HepG2 (cell line): ENCODE measurements around the gene FBLN5. TPM values are rescaled to one million over a fixed set of nuclear protein-coding genes. Genes with fewer than 3 reads are reported as not detected.
A peak's percentile ranks its signal among the peaks of the same experiment; 100 is the strongest.

ENCODE experiments used
- AKAP8 ChIP-seq: sonication (generic); formaldehyde crosslinking; IDR thresholded peaks from 2 replicates; pipeline ENCODE4 v1.5.1; 2020; ENCODE audit warnings: mild to moderate bottlenecking, missing genetic modification reagents
- ATAD3A ChIP-seq: sonication (generic); formaldehyde crosslinking; IDR thresholded peaks from 2 replicates; pipeline ENCODE4 v1.4.0; 2020; ENCODE audit warnings: missing genetic modification reagents
- CBX1 ChIP-seq: IDR thresholded peaks from one replicate; pipeline ENCODE4 v1.6.1; 2016; ENCODE audit warnings: antibody characterized with exemption, low read depth
- JDP2 ChIP-seq: sonication (generic); formaldehyde crosslinking; IDR thresholded peaks from 2 replicates; pipeline ENCODE4 v1.8.1; 2022; ENCODE audit warnings: missing genetic modification reagents, borderline replicate concordance
- KAT8 ChIP-seq: IDR thresholded peaks from 2 replicates; pipeline ENCODE4 v1.6.1; 2016; ENCODE audit warnings: missing genetic modification reagents, missing compliant biosample characterization
- MAF1 ChIP-seq: sonication (generic); formaldehyde crosslinking; IDR thresholded peaks from 2 replicates; pipeline ENCODE4 v1.5.0; 2020; ENCODE audit warnings: missing genetic modification reagents, borderline replicate concordance
- MLLT10 ChIP-seq: sonication (generic); formaldehyde crosslinking; IDR thresholded peaks from 2 replicates; pipeline ENCODE4 v1.4.0; 2020; ENCODE audit warnings: missing genetic modification reagents
- NR2C2 ChIP-seq: sonication (generic); formaldehyde crosslinking; IDR thresholded peaks from 2 replicates; pipeline ENCODE4 v1.4.0; 2020; ENCODE audit warnings: missing genetic modification reagents, mild to moderate bottlenecking, moderate library complexity, borderline replicate concordance
- SP140L ChIP-seq: sonication (generic); formaldehyde crosslinking; IDR thresholded peaks from 2 replicates; pipeline ENCODE4 v1.4.0; 2020; ENCODE audit warnings: missing genetic modification reagents, borderline replicate concordance
- TCF12 ChIP-seq, 2 experiments: fragments of 450-650 bp in 1 of 2; sonication (generic) in 1 of 2; formaldehyde crosslinking in 1 of 2; IDR thresholded peaks; 2 replicates each; pipeline versions ENCODE4 v1.6.1 to v1.8.0; 2017 to 2022; ENCODE audit warnings: antibody characterized with exemption in 1 of 2, mild to moderate bottlenecking in 1 of 2, missing genetic modification reagents in 1 of 2, moderate library complexity in 1 of 2
- TEAD2 ChIP-seq: sonication (generic); formaldehyde crosslinking; IDR thresholded peaks from 2 replicates; pipeline ENCODE4 v1.9.0; 2021; ENCODE audit warnings: missing genetic modification reagents
- ZFP1 ChIP-seq: IDR thresholded peaks from 2 replicates; pipeline ENCODE4 v1.6.1; 2016
- ZNF17 ChIP-seq: sonication (generic); formaldehyde crosslinking; IDR thresholded peaks from 2 replicates; pipeline ENCODE4 v1.5.0; 2020; ENCODE audit warnings: mild to moderate bottlenecking, missing genetic modification reagents
- ZNF232 ChIP-seq: sonication (generic); formaldehyde crosslinking; IDR thresholded peaks from 2 replicates; pipeline ENCODE4 v1.4.0; 2020; ENCODE audit warnings: missing genetic modification reagents, borderline replicate concordance
- ZNF431 ChIP-seq: sonication (generic); formaldehyde crosslinking; IDR thresholded peaks from 2 replicates; pipeline ENCODE4 v1.9.0; 2022; ENCODE audit warnings: missing genetic modification reagents, low read depth, mild to moderate bottlenecking, borderline replicate concordance
- ZNF496 ChIP-seq: sonication (generic); formaldehyde crosslinking; IDR thresholded peaks from 2 replicates; pipeline ENCODE4 v1.8.1; 2023; ENCODE audit warnings: mild to moderate bottlenecking, moderate library complexity, missing genetic modification reagents; ENCODE audit not compliant: insufficient replicate concordance
- ZNF629 ChIP-seq: sonication (generic); formaldehyde crosslinking; conservative IDR thresholded peaks from 2 replicates; pipeline ENCODE4 v1.5.0; 2020; ENCODE audit warnings: missing genetic modification reagents
- polyA plus RNA-seq, 8 experiments: library from polyadenylated mRNA; depleted of rRNA in 3 of 8; stranded (reverse) in 7 of 8; unstranded in 1 of 8; fragments of >200 nt; fragmentation: Illumina TruSeq in 4 of 8; extraction: Trizol in 4 of 8; gene quantifications; 2 replicates each; pipeline versions ENCODE4 v1.2.1 to v1.2.3, GENCODE V29; 2011 to 2016; ENCODE audit warnings: low read depth in 4 of 8, missing spikeins in 1 of 8, mixed read lengths in 1 of 8; ENCODE audit not compliant: insufficient read depth in 1 of 8
- total RNA-seq, 5 experiments: library from RNA; depleted of rRNA; stranded (reverse); fragments of >200 nt; fragmentation: Illumina TruSeq; extraction: Trizol; gene quantifications; 2 replicates each; pipeline ENCODE4 v1.2.3, GENCODE V29; 2016; ENCODE audit warnings: low read depth in 1 of 5
- TF ChIP-seq, protein P1 (sequence below): IDR thresholded peaks from 2 replicates; pipeline ENCODE4 v1.6.1; 2016; ENCODE audit warnings: low read depth, missing genetic modification reagents, missing compliant biosample characterization
- TF ChIP-seq, protein P2 (sequence below): sonication (generic); formaldehyde crosslinking; IDR thresholded peaks from 2 replicates; pipeline ENCODE4 v1.8.0; 2022; ENCODE audit warnings: low read depth, missing genetic modification reagents
- TF ChIP-seq, protein P3 (sequence below): fragments of 450-650 bp; IDR thresholded peaks from 2 replicates; pipeline ENCODE4 v1.6.1; 2016
- TF ChIP-seq, protein P4 (sequence below): sonication (generic); formaldehyde crosslinking; IDR thresholded peaks from 2 replicates; pipeline ENCODE4 v1.5.0; 2020; ENCODE audit warnings: missing genetic modification reagents

Gene FBLN5
- total and polyA plus RNA-seq, 2 of the 13 experiments (the other 11 are each of a cell fraction or from before 2014, with no cell fraction given) = 0.38 to 0.77 TPM

DNA sequence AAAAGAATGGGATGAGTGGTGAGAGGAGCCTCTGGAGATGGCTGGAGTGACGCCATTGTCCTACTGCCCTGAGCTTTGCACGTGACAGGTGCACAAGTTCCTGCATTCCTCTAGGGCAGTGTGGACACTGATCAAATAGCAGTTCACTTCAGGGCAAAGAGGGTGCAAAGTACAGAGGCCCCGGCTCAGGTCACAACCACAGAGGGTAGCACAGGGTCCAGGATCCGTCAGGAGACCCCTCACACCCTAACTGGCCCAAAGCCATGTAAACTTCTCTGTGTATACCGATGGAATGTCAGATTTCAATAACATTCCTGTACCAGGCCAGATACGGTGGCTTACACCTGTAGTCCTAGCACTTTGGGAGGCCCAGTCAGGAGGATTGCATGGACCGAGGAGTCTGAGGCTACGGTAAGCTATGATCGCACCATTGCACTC is 10.4 kb upstream of the FBLN5 start (continued):
- TF ChIP-seq, protein P1, sequence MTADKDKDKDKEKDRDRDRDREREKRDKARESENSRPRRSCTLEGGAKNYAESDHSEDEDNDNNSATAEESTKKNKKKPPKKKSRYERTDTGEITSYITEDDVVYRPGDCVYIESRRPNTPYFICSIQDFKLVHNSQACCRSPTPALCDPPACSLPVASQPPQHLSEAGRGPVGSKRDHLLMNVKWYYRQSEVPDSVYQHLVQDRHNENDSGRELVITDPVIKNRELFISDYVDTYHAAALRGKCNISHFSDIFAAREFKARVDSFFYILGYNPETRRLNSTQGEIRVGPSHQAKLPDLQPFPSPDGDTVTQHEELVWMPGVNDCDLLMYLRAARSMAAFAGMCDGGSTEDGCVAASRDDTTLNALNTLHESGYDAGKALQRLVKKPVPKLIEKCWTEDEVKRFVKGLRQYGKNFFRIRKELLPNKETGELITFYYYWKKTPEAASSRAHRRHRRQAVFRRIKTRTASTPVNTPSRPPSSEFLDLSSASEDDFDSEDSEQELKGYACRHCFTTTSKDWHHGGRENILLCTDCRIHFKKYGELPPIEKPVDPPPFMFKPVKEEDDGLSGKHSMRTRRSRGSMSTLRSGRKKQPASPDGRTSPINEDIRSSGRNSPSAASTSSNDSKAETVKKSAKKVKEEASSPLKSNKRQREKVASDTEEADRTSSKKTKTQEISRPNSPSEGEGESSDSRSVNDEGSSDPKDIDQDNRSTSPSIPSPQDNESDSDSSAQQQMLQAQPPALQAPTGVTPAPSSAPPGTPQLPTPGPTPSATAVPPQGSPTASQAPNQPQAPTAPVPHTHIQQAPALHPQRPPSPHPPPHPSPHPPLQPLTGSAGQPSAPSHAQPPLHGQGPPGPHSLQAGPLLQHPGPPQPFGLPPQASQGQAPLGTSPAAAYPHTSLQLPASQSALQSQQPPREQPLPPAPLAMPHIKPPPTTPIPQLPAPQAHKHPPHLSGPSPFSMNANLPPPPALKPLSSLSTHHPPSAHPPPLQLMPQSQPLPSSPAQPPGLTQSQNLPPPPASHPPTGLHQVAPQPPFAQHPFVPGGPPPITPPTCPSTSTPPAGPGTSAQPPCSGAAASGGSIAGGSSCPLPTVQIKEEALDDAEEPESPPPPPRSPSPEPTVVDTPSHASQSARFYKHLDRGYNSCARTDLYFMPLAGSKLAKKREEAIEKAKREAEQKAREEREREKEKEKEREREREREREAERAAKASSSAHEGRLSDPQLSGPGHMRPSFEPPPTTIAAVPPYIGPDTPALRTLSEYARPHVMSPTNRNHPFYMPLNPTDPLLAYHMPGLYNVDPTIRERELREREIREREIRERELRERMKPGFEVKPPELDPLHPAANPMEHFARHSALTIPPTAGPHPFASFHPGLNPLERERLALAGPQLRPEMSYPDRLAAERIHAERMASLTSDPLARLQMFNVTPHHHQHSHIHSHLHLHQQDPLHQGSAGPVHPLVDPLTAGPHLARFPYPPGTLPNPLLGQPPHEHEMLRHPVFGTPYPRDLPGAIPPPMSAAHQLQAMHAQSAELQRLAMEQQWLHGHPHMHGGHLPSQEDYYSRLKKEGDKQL (CRISPR knock-in tag) = 0 out of 2 replicates have a peak, but pooled peaks have one; percentile 36
- TF ChIP-seq JDP2 (CRISPR knock-in tag) (no peak), ATAD3A (CRISPR knock-in tag) (no peak), SP140L (CRISPR knock-in tag) (no peak), ZNF17 (CRISPR knock-in tag) (no peak), TEAD2 (CRISPR knock-in tag) (no peak), ZNF629 (CRISPR knock-in tag) (0 out of 2 replicates have a peak, but pooled peaks have one; percentile 14), ZNF496 (CRISPR knock-in tag) (no peak), TCF12 (IDR thresholded peaks at IDR 0.05) (no peak), TCF12 (CRISPR knock-in tag; IDR thresholded peaks at IDR 0.05) (0 out of 2 replicates have a peak, but pooled peaks have one; percentile 44), CBX1 (no peak), NR2C2 (CRISPR knock-in tag) (peak; percentile 70), ZNF431 (CRISPR knock-in tag) (peak; percentile 48; the same call in 1 of the 2 replicates), MLLT10 (CRISPR knock-in tag) (no peak), KAT8 (CRISPR knock-in tag) (peak; percentile 79), ZNF232 (CRISPR knock-in tag) (no peak), AKAP8 (CRISPR knock-in tag) (no peak), MAF1 (no peak), ZFP1 (0 out of 2 replicates have a peak, but pooled peaks have one; percentile 60)
- TF ChIP-seq, protein P2, sequence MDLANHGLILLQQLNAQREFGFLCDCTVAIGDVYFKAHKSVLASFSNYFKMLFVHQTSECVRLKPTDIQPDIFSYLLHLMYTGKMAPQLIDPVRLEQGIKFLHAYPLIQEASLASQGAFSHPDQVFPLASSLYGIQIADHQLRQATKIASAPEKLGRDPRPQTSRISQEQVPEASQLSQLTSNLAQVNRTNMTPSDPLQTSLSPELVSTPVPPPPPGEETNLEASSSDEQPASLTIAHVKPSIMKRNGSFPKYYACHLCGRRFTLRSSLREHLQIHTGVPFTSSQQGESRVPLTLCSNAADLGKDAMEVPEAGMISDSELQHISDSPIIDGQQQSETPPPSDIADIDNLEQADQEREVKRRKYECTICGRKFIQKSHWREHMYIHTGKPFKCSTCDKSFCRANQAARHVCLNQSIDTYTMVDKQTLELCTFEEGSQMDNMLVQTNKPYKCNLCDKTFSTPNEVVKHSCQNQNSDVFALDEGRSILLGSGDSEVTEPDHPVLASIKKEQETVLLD (CRISPR knock-in tag) = no peak
- TF ChIP-seq, protein P3, sequence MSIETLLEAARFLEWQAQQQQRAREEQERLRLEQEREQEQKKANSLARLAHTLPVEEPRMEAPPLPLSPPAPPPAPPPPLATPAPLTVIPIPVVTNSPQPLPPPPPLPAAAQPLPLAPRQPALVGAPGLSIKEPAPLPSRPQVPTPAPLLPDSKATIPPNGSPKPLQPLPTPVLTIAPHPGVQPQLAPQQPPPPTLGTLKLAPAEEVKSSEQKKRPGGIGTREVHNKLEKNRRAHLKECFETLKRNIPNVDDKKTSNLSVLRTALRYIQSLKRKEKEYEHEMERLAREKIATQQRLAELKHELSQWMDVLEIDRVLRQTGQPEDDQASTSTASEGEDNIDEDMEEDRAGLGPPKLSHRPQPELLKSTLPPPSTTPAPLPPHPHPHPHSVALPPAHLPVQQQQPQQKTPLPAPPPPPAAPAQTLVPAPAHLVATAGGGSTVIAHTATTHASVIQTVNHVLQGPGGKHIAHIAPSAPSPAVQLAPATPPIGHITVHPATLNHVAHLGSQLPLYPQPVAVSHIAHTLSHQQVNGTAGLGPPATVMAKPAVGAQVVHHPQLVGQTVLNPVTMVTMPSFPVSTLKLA = no peak
- TF ChIP-seq, protein P4, sequence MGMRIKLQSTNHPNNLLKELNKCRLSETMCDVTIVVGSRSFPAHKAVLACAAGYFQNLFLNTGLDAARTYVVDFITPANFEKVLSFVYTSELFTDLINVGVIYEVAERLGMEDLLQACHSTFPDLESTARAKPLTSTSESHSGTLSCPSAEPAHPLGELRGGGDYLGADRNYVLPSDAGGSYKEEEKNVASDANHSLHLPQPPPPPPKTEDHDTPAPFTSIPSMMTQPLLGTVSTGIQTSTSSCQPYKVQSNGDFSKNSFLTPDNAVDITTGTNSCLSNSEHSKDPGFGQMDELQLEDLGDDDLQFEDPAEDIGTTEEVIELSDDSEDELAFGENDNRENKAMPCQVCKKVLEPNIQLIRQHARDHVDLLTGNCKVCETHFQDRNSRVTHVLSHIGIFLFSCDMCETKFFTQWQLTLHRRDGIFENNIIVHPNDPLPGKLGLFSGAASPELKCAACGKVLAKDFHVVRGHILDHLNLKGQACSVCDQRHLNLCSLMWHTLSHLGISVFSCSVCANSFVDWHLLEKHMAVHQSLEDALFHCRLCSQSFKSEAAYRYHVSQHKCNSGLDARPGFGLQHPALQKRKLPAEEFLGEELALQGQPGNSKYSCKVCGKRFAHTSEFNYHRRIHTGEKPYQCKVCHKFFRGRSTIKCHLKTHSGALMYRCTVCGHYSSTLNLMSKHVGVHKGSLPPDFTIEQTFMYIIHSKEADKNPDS (CRISPR knock-in tag) = 0 out of 2 replicates have a peak, but pooled peaks have one; percentile 16
